ENCODE results near the gene FOXE3. TPM values are rescaled to one million over a fixed set of nuclear protein-coding genes. Genes with fewer than 3 reads are reported as not detected.

The FOXE3 gene
- total and polyA plus RNA-seq, 10 of the 15 experiments (the other 5 are each of a cell fraction or from before 2014, with no cell fraction given) = 0.13 TPM; not detected in 9

- no peak for FAIRE-seq
- Histone ChIP-seq H3K27ac (ENCODE audit: control insufficient read depth, insufficient read depth) (no peak overlapping the region), H3K9ac (ENCODE audit: control insufficient read depth, insufficient read depth, low read length) (no peak overlapping the region), H3K4me1 (ENCODE audit: control insufficient read depth, insufficient read depth, low read length) (no peaks in the 10 kb centered on the region; the same call in 1 of the 2 replicates), H3K36me3 (ENCODE audit: control insufficient read depth in 2 of 2, insufficient read depth in 2 of 2, low read length in 1 of 2) (no peaks in the 10 kb centered on the region), H2AFZ (ENCODE audit: control insufficient read depth, low read depth, low read length) (no peak overlapping the region), H3K4me3 (no peak overlapping the region), H4K20me1 (ENCODE audit: control insufficient read depth, insufficient read depth) (no peaks in the 10 kb centered on the region), H3K79me2 (ENCODE audit: control insufficient read depth, insufficient read depth, low read length) (no peaks in the 10 kb centered on the region), H3K27me3 (replicated peaks in 1 of 2; ENCODE audit: control insufficient read depth in 2 of 2, insufficient read depth in 2 of 2, low read length in 1 of 2) (peaks cover 35 to 39% of the 10 kb centered on the region in 2 experiments), H3K9me3 (replicated peaks; ENCODE audit: control insufficient read depth, insufficient read depth, low read length) (no peaks in the 10 kb centered on the region; the same call in 2 of the 3 replicates), H3K4me2 (ENCODE audit: control insufficient read depth, insufficient read depth) (no peak overlapping the region)
- in situ Hi-C loops (cut with MboI) = no loop called here
- 22% methylated on average over 22 of the region's 25 CpGs for WGBS (ENCODE audit: insufficient coverage, insufficient replicate concordance, low lambda C conversion rate, missing lambda C conversion rate)
- ChIA-PET RAD21 (ENCODE audit: unreplicated experiment) (no interaction called here), POLR2A (no interaction called here), SMC1A (ENCODE audit: uncharacterized antibody, unreplicated experiment) (interaction anchor here (1.4 kb wide), 1 partner anchor 11 kb away, joined by 3 read pairs; no protein-coding TSS in a partner anchor), CTCF (interaction anchor here (1.2 kb wide), 1 partner anchor 8 kb away, joined by 6 read pairs; the partner anchor contains the start of gene FOXD2)
- no peak for DNase-seq (ENCODE audit: low read depth, low spot score)
- no TSS peak for BruUV-seq (replicated peaks)
- no peak for TF ChIP-seq RAD51 (IDR thresholded peaks at IDR 0.05)
- no peak for TF ChIP-seq FOXM1 (IDR thresholded peaks at IDR 0.05; ENCODE audit: low read depth, low read length)
- TF ChIP-seq IKZF2 (IDR thresholded peaks at IDR 0.05) = no peak
- TF ChIP-seq MTA3 (IDR thresholded peaks at IDR 0.05; ENCODE audit: borderline replicate concordance, low read length) = no peak
- TF ChIP-seq ETV6 (conservative IDR thresholded peaks at IDR 0.05 in 1 of 2, IDR thresholded peaks at IDR 0.05 in 1 of 2; ENCODE audit: borderline replicate concordance in 1 of 2, low read depth in 1 of 2) = no peak
- TF ChIP-seq GABPA (IDR thresholded peaks at IDR 0.05; ENCODE audit: low read depth) = no peak
- no peak for TF ChIP-seq SIX5 (IDR thresholded peaks at IDR 0.05; ENCODE audit: low read depth, low read length, severe bottlenecking)
- no peak for TF ChIP-seq HDAC6 (IDR thresholded peaks at IDR 0.05; ENCODE audit: unreplicated experiment)
- no peak for TF ChIP-seq EED (IDR thresholded peaks at IDR 0.05; ENCODE audit: low read depth)
- no peak for TF ChIP-seq CBX5 (IDR thresholded peaks at IDR 0.05; ENCODE audit: low read depth)
- TF ChIP-seq CHD1 (IDR thresholded peaks at IDR 0.05; ENCODE audit: low read depth, low read length) = no peak
- no peak for TF ChIP-seq ATF2 (IDR thresholded peaks at IDR 0.05; ENCODE audit: low read length)
- no peak for TF ChIP-seq SMARCA5 (IDR thresholded peaks at IDR 0.05)
- no peak for TF ChIP-seq HDAC2 (IDR thresholded peaks at IDR 0.05)
- no peak for TF ChIP-seq RELA (IDR thresholded peaks at IDR 0.05; ENCODE audit: borderline replicate concordance, partially characterized antibody)
- no peak for TF ChIP-seq SRF (IDR thresholded peaks at IDR 0.05; ENCODE audit: low read depth in 2 of 2, low read length in 2 of 2)
- no peak for TF ChIP-seq CUX1 (IDR thresholded peaks at IDR 0.05; ENCODE audit: insufficient replicate concordance, low read depth, low read length)
- no peak for TF ChIP-seq FOXK2 (IDR thresholded peaks at IDR 0.05)
- no peak for TF ChIP-seq YY1 (IDR thresholded peaks at IDR 0.05; ENCODE audit: low read depth, low read length)
- TF ChIP-seq BACH1 (IDR thresholded peaks at IDR 0.05; ENCODE audit: borderline replicate concordance) = no peak
- intact Hi-C loops (cut with micrococcal nuclease; ENCODE audit: unreplicated experiment) = no loop called here
- ATAC-seq = no peak
These were observed 29.9 kb downstream of the FOXE3 start for GRCh38 chr1:47445823-47446550.
